NCI-H1417 treated with DMSO at 0.1 percent for 48 hours (cell line): ENCODE measurements around the gene CCDC89.
A peak's percentile ranks its signal among the peaks of the same experiment; 100 is the strongest.

Experiments
- DNase-seq: peaks from one replicate; lab custom pipeline; 2025; lab: John Stamatoyannopoulos, UW

CCDC89 gene

GRCh38 chr11:85652786-85653447 lies 33.1 kb downstream of the CCDC89 start:
- DNase-seq, result no peak

GRCh38 chr11:85651118-85651517 lies 34.9 kb downstream of the CCDC89 start:
- DNase-seq, result no peak

GRCh38 chr11:85647604-85648299 lies 38.2 kb downstream of the CCDC89 start, which contains the start of gene TMEM126A:
Gene TMEM126A (plus strand): TSS chr11:85647967. CDS start chr11:85650256, 2,289 bp downstream.
- DNase-seq, result peak; percentile 84

- DNase-seq, result no peak
These were observed 38.9 kb downstream of the CCDC89 start for GRCh38 chr11:85647078-85647477.

GRCh38 chr11:85643191-85643614 lies 42.8 kb downstream of the CCDC89 start:
- DNase-seq, result no peak

- DNase-seq, result no peak
These were observed 51.2 kb downstream of the CCDC89 start for GRCh38 chr11:85634747-85635146.
